ENCODE data around the gene TNKS2.

- TF ChIP-seq CTCF (IDR thresholded peaks at IDR 0.05 in 8 of 11, conservative IDR thresholded peaks at IDR 0.05 in 3 of 11), result no peak
- no peak for TF ChIP-seq POLR2A (IDR thresholded peaks at IDR 0.05)
These were observed 36.5 kb upstream of the TNKS2 start for GRCh38 chr10:91761721-91762120.
